Cardiac septum (tissue), 1 donor: ENCODE data around the gene CHCHD3. TPM values are rescaled to one million over a fixed set of nuclear protein-coding genes. Genes with fewer than 3 reads are reported as not detected.

Source experiments
- DNase-seq: peaks from one replicate; pipeline ENCODE4 v3.0.0-alpha.2; 2020; ENCODE audit warnings: low spot score
- intact Hi-C: fragments of 100-400 bp; cut with DNase I; formaldehyde crosslinking; loops from one replicate; pipeline ENCODE4 v1.14.0; 2022
- total RNA-seq: library from RNA; stranded (reverse); fragmentation: NEBNext Ultra II Directional; extraction: Animal tissue kit (Norgen Biotek cat#: 25700); gene quantifications from one replicate; pipeline ENCODE4 v1.2.1, GENCODE V29; 2021
- donor health status: DM: no; HTN: no; CAD: no.

CHCHD3 gene
- total RNA-seq, 1 donor from 2014 or later, result 138 TPM

DNA sequence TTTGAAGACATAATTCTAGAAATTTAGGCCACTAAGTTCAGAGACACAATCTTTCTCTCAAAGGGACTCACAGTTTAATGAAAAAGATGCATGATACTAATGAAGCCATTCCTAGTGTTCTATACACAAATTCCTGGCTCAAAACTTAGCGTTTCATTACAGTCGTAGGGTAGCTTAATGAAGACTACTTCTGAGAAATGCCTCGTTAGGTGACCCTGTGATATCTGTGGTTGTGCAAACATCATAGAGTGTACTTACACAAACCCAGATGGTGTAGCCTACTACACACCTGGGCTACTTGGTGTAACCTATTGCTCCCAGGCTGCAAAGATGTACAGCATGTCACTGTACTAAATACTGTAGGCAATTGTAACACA, 488 bp upstream of the CHCHD3 start:
- intact Hi-C loops, result loop anchor here (10.0 kb wide), 1 partner anchor 1042 kb away; the partner anchor contains the start of gene LRGUK
- DNase-seq, result no peak

DNA sequence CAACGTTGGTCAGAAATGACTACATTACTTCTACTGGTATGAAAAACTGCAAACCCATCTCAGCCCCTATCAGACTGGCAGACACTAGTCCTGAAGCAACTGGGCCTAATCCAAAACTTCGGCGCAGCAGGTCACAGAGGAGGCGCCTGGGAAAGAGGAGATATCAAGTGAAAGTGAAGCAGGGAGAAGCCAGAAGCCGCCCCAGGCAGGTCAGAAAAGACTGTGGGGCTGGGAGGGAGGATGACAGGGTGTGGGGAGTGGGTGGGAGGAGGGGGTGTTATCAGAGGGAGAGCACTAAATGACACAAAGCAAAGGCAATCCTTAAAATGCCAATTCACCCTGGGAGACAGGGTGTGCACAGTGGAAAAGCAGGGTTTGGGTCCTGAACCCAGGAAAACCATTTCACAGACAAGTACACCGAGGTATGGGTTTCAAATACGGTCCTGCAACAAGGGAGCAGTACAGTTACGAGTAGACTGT, 731 bp downstream of the CHCHD3 start:
- intact Hi-C loops, result loop anchor here (10.0 kb wide), 1 partner anchor 1044 kb away; the partner anchor contains the start of gene LRGUK
- no peak for DNase-seq

GRCh38 chr7:133079296-133079695, 2.6 kb downstream of the CHCHD3 start:
- intact Hi-C loops, result loop anchor here (10.0 kb wide), 1 partner anchor 154 kb away; no protein-coding TSS in a partner anchor
- DNase-seq, result no peak

- no peak for DNase-seq
- intact Hi-C loops, result loop anchor here (10.0 kb wide), 1 partner anchor 153 kb away; no protein-coding TSS in a partner anchor
These were observed 4.5 kb downstream of the CHCHD3 start for GRCh38 chr7:133077394-133077793.

DNA sequence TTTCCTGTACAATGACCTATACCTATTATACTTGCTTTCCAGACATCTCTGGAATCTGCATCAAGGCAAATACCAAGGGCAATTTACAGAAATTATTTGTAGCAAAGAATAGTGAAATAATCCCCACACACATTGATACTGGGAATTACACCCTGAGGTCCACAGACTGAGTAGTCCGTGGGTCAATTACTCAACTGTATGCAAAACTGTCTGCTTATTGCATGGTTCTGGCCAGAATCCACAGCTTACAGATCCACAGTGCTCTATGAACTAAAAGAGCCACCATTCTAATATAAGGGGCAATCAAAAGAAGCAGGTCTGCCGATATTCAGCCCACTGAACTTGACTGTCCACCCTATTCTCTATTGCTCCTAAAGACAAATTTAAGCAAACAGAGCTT, 5.7 kb downstream of the CHCHD3 start:
- intact Hi-C loops, result loop anchor here (10.0 kb wide), 1 partner anchor 151 kb away; no protein-coding TSS in a partner anchor
- no peak for DNase-seq

DNA sequence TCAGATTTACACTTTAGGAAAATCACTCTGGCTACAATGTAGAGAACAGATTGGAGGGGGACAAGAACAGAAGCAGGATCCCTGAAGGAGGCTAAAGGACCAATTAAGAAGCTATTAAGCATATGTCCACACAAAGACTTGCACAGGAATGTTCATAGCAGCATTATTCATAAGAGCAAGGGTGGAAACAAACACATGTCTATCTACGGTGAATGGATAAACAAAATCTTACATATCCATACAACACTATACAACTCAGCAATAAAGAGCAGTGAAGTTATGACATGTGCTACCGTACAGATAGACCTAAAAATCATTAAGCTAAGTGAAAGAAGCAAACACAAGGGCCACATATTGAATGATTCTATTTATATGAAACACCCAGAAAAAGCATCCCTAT, 10.4 kb downstream of the CHCHD3 start:
- no peak for DNase-seq
- intact Hi-C loops, result loop anchor here (10.0 kb wide), 1 partner anchor 147 kb away; no protein-coding TSS in a partner anchor

DNA sequence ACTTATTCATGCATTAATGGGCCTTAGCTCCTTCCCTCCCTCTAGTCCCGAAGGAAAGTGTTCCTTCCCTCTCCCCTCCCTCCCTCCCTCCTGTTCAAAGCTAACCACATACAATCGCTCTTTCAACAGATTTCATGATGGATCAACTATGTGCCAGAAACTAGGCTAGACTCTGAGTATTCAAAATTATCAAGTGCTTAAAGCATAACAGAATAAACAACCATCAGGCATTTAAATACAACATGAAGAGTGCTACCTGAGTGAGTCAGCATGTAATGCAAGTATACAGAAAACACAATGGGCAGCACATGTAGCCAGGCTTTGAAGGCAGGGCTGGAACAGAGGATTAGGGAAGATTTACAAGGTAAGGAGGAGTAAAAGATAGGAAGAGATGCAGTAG, 11.3 kb downstream of the CHCHD3 start:
- intact Hi-C loops, result loop anchor here (10.0 kb wide), 1 partner anchor 146 kb away; no protein-coding TSS in a partner anchor
- DNase-seq, result no peak

DNA sequence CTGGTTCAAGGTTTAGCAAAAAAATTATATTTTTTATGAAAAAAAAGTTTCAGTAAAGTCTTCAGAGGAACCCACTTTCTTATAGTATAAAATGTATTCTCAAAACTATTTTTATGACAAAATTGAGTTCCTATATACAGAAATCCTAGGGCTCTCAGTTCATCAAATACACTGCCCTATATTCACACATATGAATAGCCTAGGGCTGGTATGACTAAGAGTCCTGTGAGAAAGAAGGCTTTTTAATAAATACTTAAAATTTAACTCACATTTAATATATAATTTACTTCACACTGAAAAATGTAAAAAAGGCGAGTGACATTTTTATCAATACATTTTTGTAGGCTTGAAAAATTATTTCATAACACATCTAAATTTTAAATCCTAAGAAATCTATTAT, 16.6 kb downstream of the CHCHD3 start:
- DNase-seq, result no peak
- intact Hi-C loops, result no loop called here

DNA sequence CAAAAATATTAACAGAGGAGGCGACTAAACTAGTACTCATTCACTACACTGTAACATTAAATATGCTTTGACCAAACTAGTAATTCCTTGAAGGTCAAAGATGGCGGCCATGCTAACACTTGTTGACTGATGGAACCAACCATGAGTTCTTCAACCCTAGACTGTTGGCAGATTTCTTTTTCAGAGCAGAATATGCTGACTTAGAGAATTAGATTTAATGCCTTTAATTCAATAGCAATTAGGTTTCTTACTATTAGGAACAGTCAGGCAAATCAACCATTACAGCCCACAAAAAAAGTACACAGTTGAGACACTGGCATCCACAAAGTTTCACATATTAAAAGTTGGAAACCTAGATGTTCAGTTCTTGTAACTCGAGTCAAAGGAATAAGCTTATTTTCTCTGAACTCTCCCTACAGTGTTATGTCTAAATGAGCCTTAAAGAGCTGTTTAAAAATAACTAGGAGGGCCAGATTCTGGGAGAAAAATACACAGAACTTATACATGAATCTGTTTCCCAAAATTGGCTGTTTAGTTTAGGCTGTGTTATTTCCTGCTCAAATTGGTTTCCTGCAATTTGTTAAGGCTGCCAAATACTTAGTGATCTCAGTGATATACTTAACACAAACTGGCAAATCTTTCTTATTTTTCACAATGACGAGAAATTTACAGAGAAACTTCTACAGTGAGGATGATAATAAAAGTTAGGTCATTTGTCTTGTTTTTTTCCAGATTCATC, 17.6 kb downstream of the CHCHD3 start:
- DNase-seq, result no peak
- intact Hi-C loops, result no loop called here

DNA sequence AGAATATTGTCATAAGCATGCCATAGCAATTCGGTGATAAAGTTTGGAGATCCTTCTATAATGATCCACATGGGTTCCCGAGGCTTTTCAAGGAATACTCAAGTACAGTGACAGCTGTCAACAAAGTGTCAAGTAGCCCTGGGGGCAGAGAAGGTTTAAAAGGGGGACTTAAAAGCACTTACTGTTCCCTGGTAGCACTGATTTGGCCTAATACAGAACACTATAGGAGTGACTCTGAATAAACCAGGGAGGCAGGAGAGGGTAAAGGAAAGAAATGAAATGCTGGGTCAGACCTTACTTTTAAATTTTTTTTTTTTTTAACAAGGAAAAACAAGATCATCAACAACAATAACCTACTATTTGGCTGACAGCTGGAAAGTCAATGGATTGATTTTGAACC, 20.1 kb downstream of the CHCHD3 start:
- intact Hi-C loops, result no loop called here
- no peak for DNase-seq

- DNase-seq, result no peak
- intact Hi-C loops, result no loop called here
These were observed 20.5 kb downstream of the CHCHD3 start for GRCh38 chr7:133061357-133061756.

GRCh38 chr7:133060004-133060403, 21.9 kb downstream of the CHCHD3 start:
- no peak for DNase-seq
- intact Hi-C loops, result no loop called here

- intact Hi-C loops, result no loop called here
- no peak for DNase-seq
These were observed 22.6 kb downstream of the CHCHD3 start for GRCh38 chr7:133059263-133059662.

DNA sequence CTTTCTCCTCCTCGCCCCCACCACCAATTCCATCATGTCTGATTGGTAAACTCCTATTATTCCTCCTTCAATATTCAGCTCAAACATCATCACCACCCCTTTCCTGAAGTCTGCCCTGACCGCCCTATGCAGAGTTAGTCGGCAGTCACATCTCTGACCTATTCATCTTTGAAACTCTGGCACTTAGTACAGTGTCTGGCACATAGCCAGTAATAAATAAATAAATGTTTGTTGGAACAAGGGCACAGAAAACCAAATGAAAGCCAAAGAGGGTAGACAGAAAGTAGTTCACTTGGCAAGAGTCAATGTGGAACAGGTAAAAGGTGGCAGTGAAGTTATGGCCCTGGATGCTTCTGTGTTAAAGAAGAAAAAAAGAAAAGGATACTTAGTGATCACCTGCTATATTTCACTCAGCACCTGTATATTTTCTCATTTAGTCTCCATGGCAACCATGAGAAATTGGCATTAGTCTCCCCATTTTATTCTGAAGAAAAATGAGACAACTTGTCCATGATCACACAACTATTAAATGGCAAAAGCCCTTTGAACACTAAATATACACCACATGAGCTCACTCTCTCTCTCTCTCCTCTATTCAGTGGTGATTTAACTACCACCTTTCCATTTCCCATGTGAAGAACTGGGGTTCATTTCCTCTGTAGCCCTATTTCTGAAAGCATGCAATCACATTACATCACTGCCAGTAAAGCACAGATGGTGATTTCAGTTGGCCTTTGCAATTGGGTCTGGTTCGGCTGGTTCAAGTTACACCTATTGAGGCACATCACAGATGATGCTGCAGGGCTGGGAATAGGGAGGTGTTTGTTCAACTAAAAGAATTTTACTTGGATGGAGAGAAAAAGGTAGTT, 25.3 kb downstream of the CHCHD3 start:
- DNase-seq, result no peak
- intact Hi-C loops, result no loop called here

GRCh38 chr7:133054162-133054840, 27.6 kb downstream of the CHCHD3 start:
- intact Hi-C loops, result no loop called here
- no peak for DNase-seq

- intact Hi-C loops, result no loop called here
These were observed 28.5 kb downstream of the CHCHD3 start for GRCh38 chr7:133053321-133053891.

DNA sequence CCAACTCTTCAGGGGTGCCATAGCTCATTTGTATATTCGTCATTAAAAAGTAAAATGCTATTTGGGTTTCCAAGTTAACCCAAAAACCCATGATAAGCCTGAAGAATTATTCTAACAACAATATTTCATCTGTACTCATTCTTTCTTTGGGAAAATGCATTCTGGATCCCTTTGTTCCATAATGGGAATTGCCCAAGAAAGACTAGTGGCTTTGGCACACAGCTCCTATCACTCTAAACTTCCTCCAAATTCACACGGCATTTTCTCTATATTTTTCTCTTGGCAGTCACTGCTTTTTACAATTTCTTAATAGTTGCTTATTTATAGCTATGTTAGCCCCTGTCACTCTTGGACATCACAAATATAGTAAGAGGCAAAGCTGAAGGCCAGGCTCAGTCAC, 29.1 kb downstream of the CHCHD3 start:
- intact Hi-C loops, result no loop called here

More at GRCh38 chr7:133053321-133053891, 28.5 kb downstream of the CHCHD3 start:
- no peak for DNase-seq

DNA sequence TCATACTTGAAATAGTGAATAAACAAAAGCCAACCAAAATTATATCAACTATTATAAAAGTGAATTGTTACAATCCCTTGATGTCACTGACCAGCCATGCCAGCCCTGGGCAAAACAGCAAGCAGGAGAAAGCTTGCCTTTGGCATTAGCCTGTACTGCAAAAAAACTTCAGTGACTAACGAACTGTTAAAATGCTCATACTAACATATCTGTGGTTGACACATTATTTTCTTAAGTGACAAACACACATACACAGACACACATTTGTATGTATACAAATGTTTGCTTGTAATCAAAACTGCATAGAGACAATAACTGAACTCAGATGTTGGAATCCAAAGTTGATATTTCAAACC, 29.5 kb downstream of the CHCHD3 start:
- no peak for DNase-seq
- intact Hi-C loops, result no loop called here

More for the DNA sequence above, 29.1 kb downstream of the CHCHD3 start:
- DNase-seq, result no peak

GRCh38 chr7:133051719-133052400, 30.0 kb downstream of the CHCHD3 start:
- no peak for DNase-seq
- intact Hi-C loops, result no loop called here
